GM21360 (cell line): ENCODE measurements around the gene ACE.
A peak's percentile ranks its signal among the peaks of the same experiment; 100 is the strongest.

Source experiments
- ATAC-seq: cut with Tn5 transposase; IDR thresholded peaks from one replicate; pipeline ENCODE4 v1.9.1; 2021; ENCODE audit warnings: mild to moderate bottlenecking, moderate library complexity; ENCODE audit not compliant: unreplicated experiment

The ACE gene

DNA sequence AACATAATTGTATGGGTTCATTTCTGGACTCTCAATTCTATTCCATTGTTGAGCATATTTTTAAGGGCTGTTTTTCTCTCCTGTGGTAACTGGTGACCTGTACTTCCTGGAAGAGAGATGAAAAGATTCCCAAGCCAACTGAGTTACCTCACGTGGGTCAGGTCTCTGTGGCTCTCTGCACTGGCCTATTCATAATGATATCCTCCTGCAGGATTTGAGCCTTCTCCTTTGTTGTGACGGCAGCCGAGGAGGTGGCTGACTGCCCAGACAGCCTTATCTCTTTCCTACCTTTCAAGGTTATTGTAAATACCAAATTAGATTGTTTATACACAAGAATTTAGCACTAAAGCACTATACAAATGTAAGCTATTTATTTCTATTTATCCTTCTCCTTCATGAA lies 2.7 kb upstream of the ACE start:
- no peak for ATAC-seq

DNA sequence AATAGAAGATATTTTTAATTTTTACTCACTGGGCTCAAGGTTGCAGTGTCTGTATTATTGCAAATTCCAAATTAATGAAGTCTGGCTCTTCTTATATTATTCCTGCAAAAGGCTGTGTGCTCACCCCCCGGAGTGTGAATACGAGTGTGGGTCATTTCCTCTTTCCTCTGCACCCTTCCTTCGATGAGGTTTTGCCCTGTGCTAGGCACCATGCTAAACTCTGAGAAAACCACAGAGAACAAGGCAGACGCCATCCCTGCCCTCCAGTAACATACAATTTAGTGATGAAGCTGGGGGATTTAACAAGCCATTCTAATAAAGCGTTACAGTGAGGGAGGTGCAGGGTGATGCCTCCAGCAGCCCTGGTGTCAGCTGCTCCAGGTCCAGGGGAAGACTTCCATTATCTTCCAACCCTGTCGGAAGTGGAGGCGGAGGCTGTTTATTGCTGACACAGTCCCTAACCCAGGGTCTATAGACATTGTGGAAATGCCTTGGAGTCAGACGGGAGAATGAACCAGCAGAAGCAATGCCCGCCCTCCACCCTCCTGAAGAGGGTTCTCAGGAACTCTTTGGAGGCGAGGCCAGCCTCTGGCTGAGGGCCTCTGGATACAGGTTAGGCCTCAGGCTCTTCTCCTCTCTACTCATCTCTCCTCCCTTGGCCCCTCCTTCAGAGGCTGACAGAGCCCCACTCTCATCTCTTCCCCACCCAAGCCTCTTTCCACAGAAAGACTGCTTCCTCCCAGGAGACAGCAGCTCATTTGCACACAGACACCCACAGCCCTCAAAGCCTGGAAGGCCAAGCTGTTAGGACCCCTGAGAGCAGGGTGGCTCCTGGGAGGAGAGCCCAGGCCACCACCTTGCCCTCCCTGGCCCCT lies 2.0 kb upstream of the ACE start:
- ATAC-seq: no peak

DNA sequence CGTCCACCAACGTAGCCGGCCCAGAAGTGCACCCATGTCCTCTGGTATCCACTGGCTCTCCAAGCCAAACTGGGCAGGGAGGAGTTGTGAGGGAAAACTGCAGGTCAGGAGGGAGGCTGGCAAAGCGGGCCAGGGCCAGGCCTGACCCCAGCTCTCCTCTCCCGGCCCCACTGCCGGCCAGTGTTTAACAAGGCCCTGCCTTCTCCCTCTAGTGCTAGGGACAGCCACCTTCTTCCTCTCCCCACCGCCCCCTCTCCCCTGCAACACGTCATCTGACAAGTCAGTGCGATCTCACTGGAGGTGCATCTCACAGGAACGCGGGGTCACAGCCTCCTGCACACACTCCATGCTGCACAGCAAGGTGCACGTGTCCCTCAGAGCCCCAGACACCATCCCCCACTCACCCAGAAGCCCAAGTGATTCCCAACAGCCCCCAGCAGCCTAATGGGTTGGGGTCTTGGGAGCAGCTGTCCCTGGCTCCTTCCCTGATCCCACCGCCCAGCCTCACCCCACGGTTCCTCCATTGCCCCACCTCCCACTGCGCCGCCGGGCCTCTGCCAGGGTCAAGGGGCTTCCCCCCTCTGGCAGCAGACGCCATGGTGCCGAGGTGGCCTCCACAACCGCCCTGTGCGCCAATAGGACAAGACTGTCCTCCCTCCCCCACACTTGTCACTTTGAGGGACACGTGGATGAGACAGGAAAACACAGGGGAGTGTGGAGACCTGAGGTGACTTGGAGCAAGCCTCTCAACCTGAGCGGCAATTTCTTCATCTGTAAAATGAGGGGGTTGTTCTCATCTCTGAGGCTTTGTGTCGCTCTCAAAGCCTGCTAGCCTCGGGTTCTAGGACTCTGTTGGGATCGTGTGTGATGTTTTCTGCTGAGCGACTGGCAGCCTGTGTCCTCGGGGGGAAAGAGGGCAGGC lies 1.1 kb upstream of the ACE start:
- ATAC-seq: no peak

DNA sequence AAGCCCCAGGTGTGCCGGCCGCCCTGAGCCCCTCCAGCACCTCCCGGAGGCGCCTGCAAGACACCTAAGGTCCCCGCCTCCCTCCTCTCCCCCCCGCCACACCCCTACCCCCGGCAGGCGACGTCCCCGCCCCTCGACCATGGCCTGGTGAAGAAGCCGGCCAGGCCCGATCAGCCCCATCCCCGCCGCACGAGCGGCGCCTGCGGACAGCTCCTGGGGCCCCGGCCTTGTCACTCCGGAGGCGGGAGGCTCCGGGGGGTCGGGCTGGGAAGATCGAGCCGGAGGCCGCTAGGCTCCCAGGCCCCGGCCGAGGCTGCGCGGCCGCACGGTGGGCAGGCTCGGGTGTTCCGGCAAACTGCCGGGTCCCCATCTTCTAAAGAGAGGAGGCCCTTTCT lies 405 bp upstream of the ACE start:
- ATAC-seq: no peak

DNA sequence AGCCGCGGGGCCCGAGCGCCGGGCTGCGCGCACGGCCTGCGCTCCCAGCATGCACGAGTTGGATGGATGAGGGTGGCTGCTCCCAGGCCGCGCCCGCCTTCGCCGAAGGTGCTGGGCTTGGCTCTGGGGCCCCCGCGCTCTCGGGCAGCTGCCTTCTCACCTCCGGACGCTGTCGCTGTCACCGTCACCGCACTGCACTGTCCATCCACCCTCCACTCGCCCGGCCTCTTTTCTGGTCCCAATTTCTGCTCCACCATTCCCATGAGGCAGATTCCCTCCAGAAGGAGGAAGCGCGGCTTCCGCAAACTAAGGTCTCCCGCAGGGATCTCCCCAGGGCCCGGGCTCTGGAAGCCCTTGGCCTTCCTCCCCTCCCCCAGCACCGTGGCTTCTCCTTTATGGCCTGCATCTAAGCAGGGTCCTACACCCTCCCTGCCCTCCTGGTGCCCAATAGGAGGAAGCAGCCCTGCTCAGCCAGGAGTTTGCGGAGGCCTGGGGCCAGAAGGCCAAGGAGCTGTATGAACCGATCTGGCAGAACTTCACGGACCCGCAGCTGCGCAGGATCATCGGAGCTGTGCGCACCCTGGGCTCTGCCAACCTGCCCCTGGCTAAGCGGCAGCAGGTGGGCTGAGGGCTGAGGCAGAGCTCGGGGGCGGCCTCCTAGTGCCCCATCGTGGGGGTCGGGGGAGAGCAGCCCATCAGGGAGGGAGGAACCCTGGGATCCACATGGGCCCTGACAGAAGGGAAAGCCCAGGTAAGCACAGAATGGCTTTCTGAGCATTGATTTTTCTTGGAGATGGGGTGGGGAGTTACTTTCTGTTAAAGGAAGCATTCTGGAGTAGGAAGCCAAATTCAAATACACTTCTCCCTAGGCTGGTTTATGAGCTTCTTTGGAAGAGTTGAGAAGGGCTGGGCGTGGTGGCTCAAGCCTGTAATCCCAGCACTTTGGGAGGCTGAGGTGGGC lies 899 bp downstream of the ACE start:
- no peak for ATAC-seq

DNA sequence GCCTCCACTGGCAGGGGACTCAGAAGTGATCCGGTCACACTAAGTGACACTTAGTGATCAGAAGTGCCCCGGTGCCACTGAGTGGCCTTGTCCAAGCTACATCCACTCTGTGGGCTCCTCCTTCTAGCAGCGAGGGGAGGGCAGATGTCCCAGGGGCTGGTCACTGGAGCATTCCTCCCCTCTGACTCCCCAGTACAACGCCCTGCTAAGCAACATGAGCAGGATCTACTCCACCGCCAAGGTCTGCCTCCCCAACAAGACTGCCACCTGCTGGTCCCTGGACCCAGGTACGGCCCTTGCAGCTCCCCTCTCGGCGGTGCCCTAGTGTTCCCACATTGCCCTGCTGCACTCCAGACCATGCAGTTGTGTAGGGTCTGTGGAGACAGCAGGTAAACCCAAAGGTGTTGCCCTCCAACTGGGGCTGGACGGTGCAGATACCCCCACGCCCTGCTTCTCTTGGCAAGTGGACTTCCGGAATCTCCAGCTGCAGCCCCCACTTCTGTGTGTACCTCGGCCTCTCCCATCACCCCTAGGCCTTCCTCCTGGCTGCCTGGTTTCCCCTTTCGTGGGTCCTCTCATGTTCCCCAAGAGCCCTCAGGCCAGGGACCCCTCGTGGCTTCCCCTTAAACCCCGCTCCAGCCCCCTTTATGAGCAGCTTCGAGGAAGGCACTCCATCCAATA lies 2.1 kb downstream of the ACE start:
- peak; percentile 62 for ATAC-seq

DNA sequence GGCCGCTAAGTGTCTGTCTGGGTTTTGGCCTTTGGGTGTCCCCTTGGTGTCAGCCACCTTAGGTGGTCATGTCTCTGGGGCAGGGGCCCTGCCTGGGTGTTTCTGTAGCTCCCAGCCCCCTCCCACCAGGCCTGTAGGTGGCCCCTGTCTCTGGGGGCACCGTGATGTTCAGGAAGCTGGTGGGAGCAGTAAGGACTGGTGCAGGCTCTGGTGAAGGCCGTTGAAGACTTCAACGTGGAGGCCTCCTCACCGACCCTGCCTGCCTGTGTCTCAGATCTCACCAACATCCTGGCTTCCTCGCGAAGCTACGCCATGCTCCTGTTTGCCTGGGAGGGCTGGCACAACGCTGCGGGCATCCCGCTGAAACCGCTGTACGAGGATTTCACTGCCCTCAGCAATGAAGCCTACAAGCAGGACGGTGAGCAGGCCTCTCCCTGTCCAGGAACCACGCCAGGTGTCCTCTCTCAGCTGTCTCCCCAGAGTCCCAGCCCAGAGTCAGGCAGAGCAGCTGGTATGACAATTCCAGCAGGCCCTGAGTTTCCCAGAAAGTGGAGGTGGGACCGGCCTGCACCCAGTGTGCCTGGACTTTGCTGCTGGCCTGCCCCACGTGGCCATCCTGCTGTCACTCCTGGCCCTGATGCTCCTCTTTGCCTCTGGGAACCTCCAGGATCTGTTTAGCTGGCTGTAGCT lies 2.8 kb downstream of the ACE start:
- ATAC-seq: no peak

DNA sequence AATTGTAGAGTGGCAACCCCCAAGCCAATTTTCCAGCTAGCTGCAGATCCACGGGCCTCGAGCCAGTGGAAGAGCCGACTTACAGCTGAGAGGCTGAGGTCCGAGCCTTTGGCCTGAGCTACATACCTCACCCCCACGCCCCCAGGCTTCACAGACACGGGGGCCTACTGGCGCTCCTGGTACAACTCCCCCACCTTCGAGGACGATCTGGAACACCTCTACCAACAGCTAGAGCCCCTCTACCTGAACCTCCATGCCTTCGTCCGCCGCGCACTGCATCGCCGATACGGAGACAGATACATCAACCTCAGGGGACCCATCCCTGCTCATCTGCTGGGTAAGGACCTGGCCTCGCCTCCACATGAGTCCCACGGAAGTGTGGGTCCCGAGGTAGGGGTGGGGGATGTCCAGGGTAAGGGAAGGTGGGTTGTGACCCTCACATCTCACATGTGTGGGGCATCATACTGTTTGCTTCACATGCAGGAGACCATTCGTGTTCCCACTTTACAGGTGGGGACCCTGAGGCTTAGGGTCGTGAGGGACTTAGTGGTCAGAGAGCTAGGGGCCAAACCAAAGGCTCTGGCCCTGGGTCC lies 3.4 kb downstream of the ACE start:
- ATAC-seq: no peak

DNA sequence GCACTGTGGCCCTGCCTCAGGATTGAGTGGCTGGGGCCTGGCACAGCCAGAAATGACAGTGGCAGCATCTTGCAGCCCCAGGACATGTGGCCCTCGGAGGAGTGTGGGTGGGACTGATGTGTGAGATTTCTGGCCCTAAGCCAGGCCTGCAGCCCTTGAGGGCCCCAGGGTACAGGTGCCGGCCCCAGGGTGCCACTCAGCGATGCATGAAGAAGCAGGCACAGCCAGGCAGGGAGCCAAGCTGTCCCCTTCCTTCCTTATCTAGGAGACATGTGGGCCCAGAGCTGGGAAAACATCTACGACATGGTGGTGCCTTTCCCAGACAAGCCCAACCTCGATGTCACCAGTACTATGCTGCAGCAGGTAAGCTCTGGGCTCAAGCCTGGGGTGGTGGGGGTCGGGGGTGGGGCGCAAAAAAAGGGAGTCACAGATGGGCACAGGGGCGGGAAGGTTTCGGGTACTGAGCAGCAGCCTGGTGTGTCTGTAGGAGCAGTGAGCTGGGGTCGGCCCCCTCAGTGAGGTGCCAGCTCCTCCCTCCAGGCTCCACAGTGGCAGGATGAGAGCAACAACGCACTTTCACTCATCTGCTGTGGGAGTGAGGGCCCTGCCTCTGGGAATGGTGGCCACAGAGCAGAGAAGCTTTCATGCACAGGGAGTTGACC lies 4.1 kb downstream of the ACE start:
- ATAC-seq: no peak

DNA sequence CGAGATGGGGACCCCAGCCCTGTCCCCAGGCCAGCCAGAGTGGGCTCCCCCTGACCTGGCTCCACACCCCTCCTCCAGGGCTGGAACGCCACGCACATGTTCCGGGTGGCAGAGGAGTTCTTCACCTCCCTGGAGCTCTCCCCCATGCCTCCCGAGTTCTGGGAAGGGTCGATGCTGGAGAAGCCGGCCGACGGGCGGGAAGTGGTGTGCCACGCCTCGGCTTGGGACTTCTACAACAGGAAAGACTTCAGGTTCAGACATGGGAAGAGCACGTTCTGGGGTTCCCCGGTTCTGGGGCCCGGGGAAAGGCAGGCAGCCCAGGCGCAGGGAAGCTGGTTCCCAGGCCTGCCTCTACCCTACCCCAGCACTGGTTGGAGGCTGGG lies 4.6 kb downstream of the ACE start:
- no peak for ATAC-seq

DNA sequence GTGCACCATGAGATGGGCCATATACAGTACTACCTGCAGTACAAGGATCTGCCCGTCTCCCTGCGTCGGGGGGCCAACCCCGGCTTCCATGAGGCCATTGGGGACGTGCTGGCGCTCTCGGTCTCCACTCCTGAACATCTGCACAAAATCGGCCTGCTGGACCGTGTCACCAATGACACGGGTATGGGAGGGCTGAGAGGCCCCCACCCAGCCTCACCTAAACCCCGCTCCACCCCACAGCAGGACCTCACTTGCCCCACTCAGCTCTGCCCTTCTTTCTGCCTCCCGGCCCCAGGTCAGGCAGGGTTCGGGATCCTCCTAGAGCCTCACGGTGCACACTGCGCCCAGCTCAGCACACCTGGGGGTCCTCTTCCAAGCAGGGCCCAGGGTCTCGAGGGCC lies 5.6 kb downstream of the ACE start:
- ATAC-seq: no peak

DNA sequence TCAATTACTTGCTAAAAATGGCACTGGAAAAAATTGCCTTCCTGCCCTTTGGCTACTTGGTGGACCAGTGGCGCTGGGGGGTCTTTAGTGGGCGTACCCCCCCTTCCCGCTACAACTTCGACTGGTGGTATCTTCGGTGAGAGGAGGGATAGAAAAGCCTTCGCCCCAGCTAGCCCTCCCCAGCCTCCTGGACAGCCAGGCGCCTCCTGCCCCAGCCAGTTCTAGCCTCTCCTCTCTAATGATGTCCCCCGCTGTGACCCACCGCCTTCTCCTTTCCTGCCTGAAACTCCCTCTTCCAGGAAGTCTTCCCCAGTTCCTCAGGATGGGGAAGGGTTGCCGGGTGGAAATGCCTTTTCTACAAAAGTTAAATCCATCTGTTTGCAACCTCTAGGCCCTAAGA lies 6.2 kb downstream of the ACE start:
- ATAC-seq: no peak

DNA sequence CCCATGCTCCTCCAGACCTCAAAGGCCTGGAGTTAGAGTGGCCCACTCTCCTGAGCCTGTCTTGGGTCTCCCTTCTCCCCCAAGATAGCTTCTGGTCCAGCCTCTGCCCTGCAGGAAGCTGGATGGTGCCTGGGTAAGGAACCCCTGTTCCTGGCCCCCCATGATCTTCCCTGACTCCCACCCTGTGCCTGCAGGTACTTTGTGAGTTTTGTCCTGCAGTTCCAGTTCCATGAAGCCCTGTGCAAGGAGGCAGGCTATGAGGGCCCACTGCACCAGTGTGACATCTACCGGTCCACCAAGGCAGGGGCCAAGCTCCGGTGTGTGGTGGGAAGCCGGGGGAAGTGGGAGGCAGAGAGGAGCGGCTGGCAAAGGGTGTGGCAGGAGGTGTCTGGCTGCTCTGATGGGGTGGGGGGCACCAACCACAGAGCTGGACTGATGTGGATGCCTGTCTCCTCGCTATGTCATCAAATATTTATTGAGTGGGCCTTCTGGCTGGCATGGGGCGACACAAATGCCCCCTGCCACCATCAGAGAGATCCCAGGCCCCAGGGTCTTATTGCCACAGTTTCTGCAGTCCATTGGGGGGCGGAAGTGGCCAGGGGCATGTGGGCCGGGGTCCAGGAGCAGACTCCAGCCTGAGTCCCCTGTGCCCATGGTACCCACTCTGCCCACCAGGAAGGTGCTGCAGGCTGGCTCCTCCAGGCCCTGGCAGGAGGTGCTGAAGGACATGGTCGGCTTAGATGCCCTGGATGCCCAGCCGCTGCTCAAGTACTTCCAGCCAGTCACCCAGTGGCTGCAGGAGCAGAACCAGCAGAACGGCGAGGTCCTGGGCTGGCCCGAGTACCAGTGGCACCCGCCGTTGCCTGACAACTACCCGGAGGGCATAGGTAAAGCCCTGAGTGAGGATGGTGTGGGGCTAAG lies 7.1 kb downstream of the ACE start:
- ATAC-seq: no peak

DNA sequence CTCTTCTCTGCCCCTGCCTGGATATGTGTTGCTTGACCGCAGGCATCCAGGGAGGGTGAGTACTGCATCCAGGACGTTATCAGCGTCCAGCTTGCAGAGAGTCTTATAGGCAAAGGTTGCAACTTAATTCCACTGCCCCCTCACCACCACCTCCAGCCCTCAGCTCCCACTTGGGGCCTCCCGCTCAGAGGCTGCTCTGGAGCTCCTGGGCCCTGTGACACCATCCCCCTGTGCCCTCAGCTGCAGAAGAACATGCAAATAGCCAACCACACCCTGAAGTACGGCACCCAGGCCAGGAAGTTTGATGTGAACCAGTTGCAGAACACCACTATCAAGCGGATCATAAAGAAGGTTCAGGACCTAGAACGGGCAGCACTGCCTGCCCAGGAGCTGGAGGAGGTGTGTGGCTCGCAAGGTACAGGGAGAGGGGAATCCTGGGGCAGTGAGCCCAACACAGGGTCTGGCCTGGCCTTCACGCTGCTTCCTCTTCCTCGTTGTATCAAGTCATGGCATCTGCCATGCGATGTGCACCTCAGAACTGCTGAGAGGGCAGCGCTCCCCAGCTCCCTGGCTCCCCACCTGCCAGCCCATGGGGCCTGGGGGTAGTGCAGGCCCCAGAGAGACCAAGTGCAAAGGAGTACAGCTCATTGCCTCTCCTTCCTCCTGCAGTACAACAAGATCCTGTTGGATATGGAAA lies 9.6 kb downstream of the ACE start:
- ATAC-seq: no peak

DNA sequence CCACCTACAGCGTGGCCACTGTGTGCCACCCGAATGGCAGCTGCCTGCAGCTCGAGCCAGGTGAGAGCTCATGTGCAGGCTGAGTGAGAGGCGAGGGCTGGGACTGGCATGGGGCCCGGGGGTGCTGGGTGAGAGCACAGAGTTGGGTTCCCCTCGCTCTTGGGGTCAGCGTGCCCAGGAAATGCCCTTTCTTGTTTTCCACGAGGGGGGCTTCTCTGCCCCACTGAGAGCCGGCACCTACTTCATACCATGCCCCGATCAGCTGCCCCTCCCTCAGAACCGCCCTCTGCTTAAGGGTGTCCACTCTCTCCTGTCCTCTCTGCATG lies 10.1 kb downstream of the ACE start:
- ATAC-seq: no peak

DNA sequence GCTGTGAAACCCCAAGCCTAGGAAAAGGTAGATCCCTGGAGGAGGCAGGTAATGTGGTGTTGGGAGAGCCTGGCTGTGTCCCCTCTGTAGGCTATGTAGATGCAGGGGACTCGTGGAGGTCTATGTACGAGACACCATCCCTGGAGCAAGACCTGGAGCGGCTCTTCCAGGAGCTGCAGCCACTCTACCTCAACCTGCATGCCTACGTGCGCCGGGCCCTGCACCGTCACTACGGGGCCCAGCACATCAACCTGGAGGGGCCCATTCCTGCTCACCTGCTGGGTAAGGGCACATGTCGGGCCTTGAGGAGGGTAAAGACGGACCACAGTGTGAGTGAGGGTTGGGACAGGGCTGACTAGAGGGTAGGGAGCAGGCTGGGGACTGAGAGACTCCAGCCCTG lies 12.0 kb downstream of the ACE start:
- ATAC-seq: no peak

DNA sequence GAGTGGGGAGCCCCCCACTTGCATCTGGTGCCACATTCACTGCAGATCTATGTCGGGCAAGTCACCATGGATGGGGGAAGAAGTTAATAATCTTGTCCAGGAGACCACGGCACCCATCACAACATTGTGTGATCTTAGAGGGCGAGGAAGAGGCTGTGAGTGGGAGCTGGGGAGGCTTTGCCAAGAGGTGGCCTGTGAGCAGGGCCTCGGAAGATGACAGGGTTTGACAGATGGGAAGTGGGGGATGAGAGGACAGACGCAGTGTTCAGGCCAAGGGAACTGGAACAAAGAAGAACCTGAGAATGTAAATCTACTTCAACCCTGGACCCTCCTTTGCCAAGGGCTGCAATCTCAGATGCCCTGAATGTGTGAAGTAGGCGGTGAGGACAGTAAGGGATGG lies 12.4 kb downstream of the ACE start:
- ATAC-seq: no peak
